Myocyte (in vitro differentiated cells): ENCODE measurements around the gene SGSH. TPM values are rescaled to one million over a fixed set of nuclear protein-coding genes. Genes with fewer than 3 reads are reported as not detected.
A peak's percentile ranks its signal among the peaks of the same experiment; 100 is the strongest.
"Not testable (repeated sequence)": the region's sequence is repeated elsewhere in the genome, so short reads cannot be mapped to it uniquely, and the experiment has no call there.

Source experiments
- DNase-seq: peaks from one replicate; pipeline ENCODE4 v3.0.0-alpha.2; 2012; ENCODE audit warnings: low read depth
- total RNA-seq: library from RNA; depleted of rRNA; stranded (reverse); fragments of >200 nt; gene quantifications from 2 replicates; pipeline ENCODE4 v1.2.3, GENCODE V29; 2014

The SGSH gene
- total RNA-seq, 1 donor from 2014 or later = 17.8 TPM

GRCh38 chr17:80212511-80212910 lies 7.6 kb downstream of the SGSH start:
- no peak for DNase-seq

GRCh38 chr17:80212109-80212508 lies 8.0 kb downstream of the SGSH start:
- DNase-seq = no peak

GRCh38 chr17:80210348-80211108 lies 9.6 kb downstream of the SGSH start:
- DNase-seq = no peak

GRCh38 chr17:80209765-80210164 lies 10.4 kb downstream of the SGSH start:
- DNase-seq = no peak

GRCh38 chr17:80208050-80208449 lies 12.1 kb downstream of the SGSH start:
- no peak for DNase-seq

GRCh38 chr17:80205811-80206210 lies 14.3 kb downstream of the SGSH start:
- DNase-seq = no peak

- DNase-seq = no peak
These were observed 15.3 kb downstream of the SGSH start for GRCh38 chr17:80204626-80205468.

- no peak for DNase-seq
These were observed 16.6 kb downstream of the SGSH start for GRCh38 chr17:80203471-80203963.

- DNase-seq = no peak
These were observed 17.9 kb downstream of the SGSH start for GRCh38 chr17:80202197-80202596.

- no peak for DNase-seq
These were observed 18.7 kb downstream of the SGSH start for GRCh38 chr17:80201446-80201845.

- DNase-seq = not testable (repeated sequence)
These were observed 20.8 kb downstream of the SGSH start for GRCh38 chr17:80199295-80199694.

GRCh38 chr17:80198144-80198661 lies 21.9 kb downstream of the SGSH start:
- peak; percentile 42 for DNase-seq

- DNase-seq = no peak
These were observed 23.5 kb downstream of the SGSH start for GRCh38 chr17:80196652-80197051.

- DNase-seq = no peak
These were observed 24.2 kb downstream of the SGSH start for GRCh38 chr17:80195671-80196529.

GRCh38 chr17:80195141-80195540 lies 25.0 kb downstream of the SGSH start:
- no peak for DNase-seq

- no peak for DNase-seq
These were observed 28.1 kb downstream of the SGSH start for GRCh38 chr17:80191865-80192661.

- no peak for DNase-seq
These were observed 28.9 kb downstream of the SGSH start for GRCh38 chr17:80191192-80191591.

GRCh38 chr17:80190716-80191115 lies 29.4 kb downstream of the SGSH start:
- no peak for DNase-seq

- no peak for DNase-seq
These were observed 30.5 kb downstream of the SGSH start for GRCh38 chr17:80189611-80190010.

- peak; percentile 42 for DNase-seq
These were observed 32.6 kb downstream of the SGSH start for GRCh38 chr17:80187515-80187941.
